Activated CD8-positive, alpha-beta memory T cell treated with anti-CD3 and anti-CD28 coated beads, Interleukin-2, amount 50 U/mL, for 1 hour (primary cell): ENCODE measurements around the gene IGSF22.

Experiments
- DNase-seq: peaks from one replicate; pipeline ENCODE4 v3.0.0-alpha.2; 2020; ENCODE audit errors: extremely low read depth

The IGSF22 gene

DNA sequence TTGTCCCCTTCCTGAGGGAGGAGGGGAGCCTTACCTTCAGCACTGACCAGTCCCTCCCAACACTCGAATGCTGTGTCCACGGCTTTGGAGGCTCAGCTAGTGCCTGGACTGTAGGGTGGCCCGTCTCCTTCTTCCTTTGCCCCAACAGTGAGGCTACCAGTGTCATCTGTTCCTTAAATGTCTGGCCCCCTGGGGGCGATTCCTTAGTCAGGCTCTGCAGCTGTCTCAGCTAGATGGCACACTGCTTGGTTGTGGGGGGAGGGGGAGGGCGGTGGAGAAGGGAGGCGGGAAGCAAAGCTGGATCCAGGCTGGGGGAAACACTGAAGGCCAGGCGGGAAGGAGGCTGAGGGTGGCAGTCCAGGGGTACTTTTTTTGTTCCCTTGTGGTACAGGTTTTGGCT lies at the start of gene IGSF22:
IGSF22 (minus strand) TSS at position 149 of the 400 bp plus-strand sequence. CDS start 1,952 bp downstream, outside the sequence.
- DNase-seq: no peak

DNA sequence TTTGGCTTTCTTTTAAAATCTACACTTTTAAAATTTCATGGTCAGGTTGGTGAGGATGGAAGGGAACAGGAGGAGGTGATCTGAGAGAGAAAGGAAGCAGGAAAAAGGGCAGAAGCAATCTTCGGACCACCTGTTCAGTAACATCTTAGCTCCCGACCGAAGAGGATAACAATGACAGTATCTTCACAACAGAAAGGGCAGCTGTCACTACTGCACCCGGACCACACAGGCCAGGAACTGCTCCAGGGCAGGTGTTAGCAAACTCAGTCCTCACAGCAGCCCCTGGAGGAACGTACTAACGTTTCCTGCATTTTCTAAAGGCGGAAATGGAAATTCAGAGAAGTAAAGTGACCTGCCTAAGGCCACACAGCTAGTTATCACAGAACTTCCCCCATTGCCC lies 48.8 kb upstream of the IGSF22 start:
- DNase-seq: no peak

DNA sequence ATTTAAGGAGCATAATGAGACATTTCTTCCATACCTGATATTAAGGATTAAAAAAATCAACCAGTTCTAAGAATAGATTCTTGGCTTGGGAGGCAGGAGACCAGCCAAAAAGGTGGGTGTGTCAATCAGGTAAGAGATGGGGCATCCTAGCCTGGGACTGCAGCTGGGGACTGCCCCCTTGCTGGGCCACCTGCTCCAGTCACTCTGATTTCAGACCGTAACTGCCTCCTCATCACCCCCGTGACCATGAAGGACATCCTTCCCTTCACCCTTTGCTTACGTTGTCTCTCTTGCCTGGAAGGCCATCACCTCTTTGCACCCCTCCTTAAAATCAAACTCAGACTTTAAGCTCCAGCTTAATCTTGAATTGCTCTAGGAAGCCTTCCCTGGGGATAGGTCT lies 47.7 kb upstream of the IGSF22 start:
- no peak for DNase-seq

DNA sequence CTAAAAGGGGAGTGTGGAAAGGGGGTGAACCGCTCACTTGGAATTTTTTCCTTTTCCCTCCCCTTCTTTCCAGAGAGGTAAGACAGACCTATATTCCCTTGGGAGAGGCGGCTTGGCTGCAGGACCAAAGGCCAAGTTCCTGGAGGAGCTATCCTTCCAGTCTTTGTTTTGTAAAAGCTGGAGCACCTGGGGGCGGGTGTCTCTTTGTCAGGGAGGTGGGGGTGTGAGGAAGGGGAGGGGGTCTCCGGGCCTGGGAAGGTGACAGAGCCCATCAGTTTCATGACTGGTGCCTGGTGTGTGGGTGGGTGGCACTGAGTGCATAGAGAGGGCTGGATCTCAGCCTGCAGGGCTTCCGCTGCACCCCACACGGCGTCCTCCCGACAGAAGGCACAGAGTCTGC lies 47.1 kb upstream of the IGSF22 start:
- DNase-seq: no peak

DNA sequence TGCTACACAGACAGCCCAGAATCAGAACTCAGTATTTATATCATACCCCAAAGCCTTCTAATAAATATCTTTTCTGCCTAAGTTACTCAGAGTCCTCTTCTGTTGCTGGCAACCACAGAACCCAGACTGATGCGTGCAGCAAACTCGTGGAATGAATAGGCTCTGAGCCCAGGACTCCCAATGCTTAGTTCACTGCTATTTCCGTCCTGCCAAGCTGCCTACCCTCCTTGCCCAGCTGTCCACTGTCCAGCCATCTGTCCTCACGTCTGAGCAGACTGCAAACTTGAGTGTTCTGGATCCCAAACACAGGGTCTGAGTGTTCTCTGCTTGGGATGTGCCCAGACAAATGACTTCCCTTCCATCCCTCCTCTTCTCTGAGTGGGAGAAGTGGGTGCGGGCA lies 46.2 kb upstream of the IGSF22 start:
- no peak for DNase-seq

DNA sequence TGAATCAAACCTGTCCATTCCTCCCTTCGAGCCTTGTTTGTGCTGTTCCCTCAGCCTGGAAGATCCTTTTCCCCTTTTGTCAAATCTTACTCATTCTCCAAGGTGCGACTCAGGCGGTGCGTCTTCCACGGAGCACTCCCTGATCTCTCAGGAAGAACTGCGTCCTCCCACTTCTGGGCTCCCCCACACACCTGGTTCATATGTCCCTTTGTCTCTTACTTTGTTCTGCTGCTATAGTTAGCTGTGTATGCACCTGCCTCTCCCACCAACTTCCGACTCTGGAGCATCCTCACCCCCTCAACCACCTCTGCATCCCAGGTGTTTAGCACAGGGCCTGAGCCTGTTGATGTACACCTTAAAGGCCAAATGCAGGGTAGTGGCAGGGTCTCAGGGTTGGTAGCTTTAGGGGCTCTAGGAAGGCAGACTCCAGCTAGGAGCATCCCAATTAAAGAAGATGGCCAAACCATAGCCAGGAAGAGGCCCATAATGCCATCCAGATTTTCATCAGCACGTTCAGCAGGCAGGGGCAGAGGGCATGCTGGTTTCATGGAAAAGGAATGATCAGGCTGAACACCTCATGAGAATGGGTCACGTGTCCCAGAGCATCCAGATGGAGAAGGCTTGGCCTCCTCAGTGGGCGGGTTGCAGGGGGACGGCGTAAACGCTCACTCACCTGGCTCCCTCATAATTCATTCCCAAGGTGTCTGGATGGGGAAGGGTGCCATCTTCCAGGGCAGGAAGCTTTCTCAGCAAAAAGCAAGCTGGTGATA lies 45.5 kb upstream of the IGSF22 start:
- no peak for DNase-seq

DNA sequence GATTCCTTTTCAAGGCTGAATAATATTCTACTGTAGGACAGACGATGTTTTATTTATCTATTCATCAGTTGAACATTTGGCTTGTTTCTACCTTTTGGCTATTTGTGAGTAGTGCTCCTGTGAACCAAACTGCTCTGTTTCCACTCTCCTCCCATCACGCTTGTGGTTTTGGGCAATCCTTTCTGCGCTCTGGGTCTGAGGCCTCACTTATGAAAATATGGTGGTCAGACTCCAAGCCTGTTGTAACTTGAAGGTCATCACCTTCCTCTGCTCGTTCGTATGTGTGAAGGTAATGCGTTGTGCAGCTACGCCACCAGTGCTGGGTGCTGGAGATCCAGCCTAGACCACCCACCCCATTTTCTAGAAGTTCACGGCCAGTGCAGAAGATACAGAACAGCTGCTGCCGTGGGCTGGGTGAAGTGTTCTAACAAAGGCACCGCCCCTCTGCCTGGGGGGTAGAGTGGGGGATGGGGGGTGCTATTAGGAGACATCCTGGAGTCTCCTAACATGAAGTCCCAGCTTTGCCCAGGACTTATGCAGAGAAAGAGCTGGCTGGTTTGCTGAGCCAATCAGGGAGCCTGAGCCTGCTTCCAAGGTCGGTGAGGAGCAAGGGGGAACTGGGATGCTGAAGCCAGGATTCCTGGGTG lies 44.6 kb upstream of the IGSF22 start:
- no peak for DNase-seq

DNA sequence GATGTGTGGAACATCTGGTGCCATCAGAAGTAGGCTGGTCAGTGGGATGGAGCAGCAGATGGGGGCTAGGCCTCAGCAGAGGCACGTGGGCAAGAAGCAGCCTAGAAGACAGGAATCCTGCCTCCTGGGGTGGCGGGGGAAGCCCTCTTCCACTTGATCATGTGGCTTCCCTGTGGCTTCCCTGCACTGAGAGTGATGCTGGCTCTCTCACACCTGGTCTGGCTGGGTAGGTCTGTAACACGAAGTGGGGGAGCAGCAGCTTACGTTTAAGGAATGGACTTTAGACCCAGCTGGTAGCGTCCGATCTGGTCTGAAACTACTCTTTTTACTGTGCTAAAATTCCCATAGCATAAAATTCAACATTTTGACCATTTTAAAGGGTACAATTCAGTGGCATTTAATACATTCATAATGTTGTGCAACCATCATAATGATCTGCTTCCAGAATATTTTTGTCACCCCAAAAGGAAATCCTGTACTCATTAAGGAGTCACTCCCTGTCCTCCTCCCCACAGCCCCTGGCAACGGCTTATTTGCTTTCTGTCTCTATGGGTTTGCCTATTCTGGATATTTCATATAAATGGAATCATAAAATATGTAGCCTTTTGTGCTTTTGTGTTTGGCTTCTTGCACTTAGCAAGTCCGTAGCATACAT lies 43.9 kb upstream of the IGSF22 start:
- DNase-seq: no peak

DNA sequence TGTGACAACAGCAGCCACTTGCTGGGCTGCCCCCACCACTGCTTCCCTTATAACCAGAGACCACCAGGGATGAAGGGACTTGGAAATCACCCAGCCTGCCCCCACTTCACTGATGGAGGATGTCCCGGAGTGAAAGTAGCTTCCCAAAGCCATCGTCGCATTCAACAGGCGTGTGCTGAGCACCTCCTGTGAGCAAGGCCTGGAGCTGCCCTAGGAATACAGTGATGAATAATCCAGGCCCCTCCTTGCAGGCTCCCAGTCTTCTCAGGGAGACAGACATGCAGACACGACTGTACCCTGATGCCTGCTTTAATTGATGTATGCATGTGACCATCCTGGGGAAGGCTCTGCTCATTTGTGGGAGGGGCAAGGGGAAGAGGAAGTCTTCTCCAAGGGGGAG lies 43.0 kb upstream of the IGSF22 start:
- DNase-seq: no peak

DNA sequence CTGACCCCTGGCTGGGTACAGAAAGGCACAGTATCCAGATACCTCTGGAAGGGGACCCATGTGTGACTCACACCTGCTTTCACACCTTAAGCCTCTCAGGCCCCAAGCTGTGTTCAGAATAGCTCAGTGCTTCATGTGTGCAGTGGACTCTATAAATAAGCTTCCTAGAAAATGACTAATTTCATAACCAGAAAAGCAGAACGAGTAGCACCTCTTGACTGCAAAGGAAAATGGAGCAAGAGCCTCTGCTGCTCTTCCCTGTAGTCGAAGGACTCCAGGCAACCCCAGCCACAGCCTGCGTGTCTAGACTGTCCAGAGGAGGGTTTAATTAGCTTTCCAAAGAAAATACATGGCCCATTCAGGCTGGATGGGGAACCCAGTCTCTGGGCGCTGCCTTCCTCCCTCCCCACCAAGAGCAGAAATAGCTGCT lies 42.5 kb upstream of the IGSF22 start:
- DNase-seq: no peak

DNA sequence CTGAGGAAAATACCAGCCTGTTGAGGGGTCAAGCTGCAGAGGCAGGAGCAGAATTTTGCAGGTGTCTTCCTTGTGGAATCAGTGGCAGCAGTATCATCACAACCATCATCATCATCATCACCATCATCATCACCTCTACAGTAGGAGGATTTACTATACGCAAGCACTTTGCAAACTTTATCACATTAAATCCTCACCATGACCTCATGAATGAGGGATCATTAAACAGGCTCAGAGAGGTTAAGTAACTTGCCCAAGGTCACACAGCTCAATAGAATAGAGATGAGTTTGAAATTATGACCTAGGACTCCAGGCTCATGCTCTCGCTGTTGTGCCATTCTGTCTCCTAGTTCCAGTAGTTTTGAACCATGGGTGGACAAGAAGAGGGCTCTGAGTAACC lies 40.0 kb upstream of the IGSF22 start:
- no peak for DNase-seq

DNA sequence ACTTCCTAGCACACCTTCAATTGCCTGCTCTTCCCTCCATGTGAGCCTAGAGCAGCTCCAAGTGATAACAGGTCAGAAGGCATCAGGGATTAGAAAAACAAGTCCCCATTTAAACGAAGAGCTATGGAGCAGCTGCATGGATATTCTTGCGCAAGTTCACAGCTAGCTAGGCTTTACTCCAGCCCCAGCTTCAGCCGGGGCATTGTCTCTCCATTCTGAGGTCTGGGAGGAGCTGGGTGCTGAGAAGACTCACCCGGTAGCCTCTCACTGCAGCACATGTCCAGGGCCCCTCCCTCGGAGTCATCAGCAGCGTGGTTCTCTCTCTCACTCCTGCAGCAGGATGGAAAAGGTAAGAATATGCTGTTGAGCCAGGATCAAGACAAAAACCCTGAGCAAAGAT lies 39.6 kb upstream of the IGSF22 start:
- no peak for DNase-seq

DNA sequence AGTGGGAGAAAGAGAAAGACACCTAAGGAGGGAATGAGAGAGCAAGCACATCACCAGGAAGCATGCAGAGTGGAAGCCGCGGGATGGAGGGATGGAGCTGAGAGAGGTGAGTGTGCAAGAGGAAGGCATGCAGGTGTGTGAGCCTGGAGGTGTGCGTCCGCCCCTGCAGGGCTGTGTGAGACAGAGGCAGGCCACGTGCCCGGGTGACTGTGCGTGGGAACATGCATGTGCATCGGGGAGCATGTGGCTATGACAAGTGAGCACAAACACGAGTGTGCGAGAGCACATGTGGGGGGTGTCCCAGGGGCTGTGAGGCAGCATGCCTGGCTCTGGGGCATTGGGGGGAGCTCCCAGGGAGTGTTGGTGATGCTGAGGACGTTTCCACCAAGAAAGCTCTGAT lies 35.8 kb upstream of the IGSF22 start:
- DNase-seq: no peak

DNA sequence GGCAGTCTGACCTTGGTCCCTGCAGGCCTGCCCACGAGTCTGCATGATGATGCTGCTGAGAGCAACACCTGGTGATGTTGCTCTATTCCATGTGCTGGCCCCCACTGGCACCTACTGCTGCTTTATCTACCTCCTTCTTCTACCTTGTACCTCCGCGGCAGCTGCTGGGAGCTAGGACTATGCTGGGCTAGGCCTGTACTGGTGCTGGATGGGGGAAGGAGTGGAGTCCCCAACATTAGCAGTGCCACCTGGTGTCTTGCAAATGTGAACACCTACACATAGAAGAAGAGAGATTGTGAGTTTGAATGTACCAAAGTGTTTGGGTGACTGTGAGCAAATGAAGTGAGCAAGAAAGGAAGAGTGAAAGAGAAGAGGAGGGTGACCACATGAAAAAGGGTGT lies 35.2 kb upstream of the IGSF22 start:
- DNase-seq: no peak

DNA sequence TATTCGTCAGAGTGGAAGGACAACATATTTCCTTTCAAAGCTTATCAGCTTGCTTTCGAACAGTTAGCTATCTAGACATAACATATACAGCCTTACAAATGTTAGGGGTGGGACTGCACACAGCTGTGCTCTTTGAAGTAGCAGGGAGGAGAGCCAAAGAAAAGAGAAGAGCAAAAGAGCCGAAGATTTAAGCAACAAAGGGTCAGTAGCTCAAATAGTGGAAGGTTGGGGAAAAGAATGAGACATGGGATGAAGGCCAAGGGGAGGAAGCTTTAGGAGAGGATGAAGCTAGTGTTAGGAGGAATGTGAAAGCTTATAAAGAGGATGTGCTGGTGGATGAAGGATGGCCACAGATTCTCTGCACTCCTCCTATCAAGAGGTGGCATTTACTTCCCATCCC lies 31.8 kb upstream of the IGSF22 start:
- DNase-seq: no peak

DNA sequence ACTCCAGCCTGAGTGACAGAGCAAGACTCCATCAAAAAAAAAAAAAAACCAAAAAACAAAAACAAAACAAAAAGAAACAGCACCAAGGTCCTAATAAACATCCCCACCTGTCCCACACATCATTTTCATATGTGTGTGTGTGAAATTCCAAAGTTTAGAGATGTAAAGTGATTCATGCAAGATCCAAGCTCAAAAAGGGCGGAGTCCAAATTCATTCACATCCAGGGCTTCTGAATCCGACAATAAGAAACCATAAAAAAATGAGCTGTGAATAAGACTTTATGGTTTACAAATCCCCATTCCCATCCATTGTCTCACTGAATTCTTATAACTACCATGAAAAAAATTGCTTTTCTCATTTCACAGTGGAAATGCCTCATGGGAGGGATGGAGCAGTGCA lies 30.9 kb upstream of the IGSF22 start:
- DNase-seq: no peak

DNA sequence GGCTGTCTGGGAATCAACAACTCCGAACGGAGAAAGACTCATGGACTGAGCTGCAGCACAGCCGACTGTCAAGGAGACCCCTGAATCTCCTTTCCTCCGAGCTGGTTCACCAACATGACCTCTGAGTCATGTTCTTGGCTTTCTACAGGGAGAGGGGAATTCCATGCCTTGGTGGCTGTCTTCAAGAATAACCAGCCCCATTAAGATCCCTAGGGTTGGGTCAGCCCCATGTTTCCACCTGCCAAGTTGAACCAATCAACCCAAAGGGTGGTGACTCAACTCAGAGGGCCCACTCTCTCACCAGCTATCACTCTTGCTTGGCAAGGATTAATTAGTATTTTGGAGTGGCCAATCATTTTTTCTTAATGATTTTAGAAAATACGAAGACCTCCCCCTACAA lies 28.3 kb upstream of the IGSF22 start:
- no peak for DNase-seq

DNA sequence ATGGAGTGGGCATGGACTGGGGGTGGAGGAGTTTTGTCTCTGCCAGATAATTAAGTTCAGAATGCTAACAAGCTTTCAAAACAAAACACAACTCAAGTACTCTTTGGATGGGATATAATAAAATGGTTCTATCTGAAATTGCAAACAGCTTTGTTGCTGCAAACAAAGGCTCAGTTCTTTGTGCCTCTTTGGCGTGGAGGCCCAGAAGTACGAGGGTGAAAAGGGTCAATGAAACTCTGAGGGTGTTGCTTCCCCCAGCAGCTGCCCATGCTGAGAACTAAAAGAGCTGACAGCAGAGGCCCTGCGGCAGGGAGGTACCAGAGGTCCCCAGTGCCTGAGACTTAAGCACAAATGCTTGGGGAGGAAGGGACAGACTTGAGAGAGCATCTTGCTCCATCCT lies 26.5 kb upstream of the IGSF22 start:
- DNase-seq: no peak

DNA sequence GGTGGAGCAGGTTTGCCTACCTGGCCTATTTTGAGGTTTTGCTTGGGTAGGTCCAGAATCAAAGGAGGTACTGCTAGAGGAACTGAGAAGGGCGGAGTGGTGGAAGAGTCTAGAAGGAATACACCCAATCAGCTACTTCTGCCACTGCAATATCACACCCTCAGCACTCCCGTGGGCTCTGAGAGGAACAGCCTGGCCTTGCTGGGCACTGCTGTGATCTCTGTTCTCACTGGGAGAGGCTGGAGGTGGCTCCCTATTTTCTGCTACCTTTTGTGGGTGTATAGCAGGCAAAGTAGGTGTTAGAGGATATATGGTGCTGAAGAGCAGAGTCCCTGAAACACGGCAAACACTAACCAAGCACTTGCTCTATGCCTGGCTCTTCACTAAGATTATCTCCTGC lies 25.0 kb upstream of the IGSF22 start:
- no peak for DNase-seq

DNA sequence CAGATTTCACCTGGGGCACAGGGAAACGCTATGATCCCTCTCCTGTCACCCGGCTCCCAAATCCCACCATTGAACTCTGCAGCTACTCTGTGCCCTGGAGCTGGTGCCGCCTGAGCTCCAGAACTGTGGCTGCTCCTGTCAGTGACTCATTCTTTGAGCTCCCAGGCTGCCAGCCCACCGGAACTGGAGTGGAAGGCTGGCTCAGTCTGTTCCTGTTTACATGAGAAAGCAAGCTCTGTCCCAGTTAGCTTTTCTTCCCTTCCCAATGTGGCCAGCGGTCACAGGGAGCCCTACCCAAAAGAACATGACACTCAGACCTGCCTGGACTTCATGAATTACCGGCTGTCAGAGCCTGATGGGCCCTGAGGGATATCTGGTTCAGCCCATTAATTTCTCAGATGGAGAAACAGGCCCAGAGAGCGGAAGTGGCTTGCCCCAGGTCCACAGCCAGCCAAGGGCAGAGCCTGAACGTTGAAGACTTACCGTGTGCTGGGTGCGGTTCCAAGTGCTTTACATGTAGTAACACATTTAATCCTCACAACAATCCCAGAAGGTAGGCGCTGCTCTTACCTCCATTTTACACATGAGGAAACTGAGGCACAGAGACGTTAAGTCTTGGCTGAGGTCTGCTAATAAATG lies 23.8 kb upstream of the IGSF22 start:
- no peak for DNase-seq

DNA sequence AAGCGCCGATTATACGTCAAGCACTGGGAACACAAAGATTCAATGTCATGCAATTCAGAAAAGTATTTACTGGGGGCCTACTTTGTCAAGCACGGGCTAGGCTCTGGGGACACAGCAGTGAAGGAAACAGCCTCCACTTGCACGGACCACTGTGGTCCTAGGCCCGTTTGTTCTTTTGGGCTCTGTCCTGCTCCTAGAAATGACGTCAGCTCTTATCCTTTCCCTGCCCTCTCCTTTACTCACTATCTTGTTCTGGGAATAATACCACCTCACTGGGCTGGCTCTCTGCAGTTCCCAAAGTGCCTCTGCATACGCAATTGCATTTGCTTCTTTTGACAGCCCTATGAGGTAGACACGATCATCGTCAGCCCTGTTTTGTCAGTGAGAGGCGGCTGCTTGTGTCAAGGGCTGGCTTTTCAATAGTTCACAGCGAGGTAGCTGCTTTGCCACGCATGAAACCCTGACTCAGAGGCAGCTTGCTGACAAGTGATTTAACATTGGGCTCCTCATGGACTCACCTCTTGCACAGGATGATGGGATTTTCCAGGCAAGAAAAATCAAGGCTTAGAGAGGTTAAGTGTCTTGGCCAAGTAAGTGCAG lies 22.9 kb upstream of the IGSF22 start:
- DNase-seq: no peak

DNA sequence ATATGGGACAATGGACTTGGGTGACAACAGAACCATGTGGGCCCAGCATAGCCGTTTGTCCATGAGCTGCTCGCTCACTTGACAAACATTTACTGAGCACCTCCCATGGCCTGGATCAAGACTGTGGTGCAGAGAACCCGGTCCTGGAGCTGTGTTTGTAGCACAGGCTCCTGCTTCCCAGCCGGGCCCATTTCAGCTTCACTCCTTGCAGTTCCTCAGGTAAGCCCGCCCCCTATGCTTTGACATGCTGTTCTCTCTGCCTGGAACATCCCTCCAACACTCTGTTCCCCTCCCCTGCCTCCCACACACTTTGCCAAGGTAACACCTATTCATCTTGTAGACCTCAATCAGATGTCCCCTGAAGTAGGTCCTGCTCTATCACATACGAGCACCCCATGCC lies 19.3 kb upstream of the IGSF22 start:
- no peak for DNase-seq
